DOHH2 (cell line): Measurements from ENCODE around the gene PDE6G.

Source experiments
- EZH2phosphoT487 ChIP-seq: fragments of 200-600 bp; sonication (generic); IDR thresholded peaks from 2 replicates; pipeline ENCODE4 v1.6.1; 2017; ENCODE audit warnings: borderline replicate concordance, mild to moderate bottlenecking, antibody characterized with exemption, low read length, moderate library complexity, mixed read lengths
- TF ChIP-seq, protein P1 (sequence below): fragments of 200-600 bp; sonication (generic); IDR thresholded peaks from one replicate; pipeline ENCODE4 v1.5.1; 2014; ENCODE audit warnings: antibody characterized with exemption, mild to moderate bottlenecking, low read depth, low read length; ENCODE audit not compliant: poor library complexity, severe bottlenecking

GRCh38 chr17:81601525-81602120 is 54.7 kb downstream of the PDE6G start:
- TF ChIP-seq, protein P1, sequence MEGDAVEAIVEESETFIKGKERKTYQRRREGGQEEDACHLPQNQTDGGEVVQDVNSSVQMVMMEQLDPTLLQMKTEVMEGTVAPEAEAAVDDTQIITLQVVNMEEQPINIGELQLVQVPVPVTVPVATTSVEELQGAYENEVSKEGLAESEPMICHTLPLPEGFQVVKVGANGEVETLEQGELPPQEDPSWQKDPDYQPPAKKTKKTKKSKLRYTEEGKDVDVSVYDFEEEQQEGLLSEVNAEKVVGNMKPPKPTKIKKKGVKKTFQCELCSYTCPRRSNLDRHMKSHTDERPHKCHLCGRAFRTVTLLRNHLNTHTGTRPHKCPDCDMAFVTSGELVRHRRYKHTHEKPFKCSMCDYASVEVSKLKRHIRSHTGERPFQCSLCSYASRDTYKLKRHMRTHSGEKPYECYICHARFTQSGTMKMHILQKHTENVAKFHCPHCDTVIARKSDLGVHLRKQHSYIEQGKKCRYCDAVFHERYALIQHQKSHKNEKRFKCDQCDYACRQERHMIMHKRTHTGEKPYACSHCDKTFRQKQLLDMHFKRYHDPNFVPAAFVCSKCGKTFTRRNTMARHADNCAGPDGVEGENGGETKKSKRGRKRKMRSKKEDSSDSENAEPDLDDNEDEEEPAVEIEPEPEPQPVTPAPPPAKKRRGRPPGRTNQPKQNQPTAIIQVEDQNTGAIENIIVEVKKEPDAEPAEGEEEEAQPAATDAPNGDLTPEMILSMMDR, result peak; percentile 87
- TF ChIP-seq EZH2phosphoT487, result no peak
